Parietal lobe (tissue), 1 donor: Measurements from ENCODE around the gene C1QL4. TPM values are rescaled to one million over a fixed set of nuclear protein-coding genes. Genes with fewer than 3 reads are reported as not detected.

ENCODE experiments used
- total RNA-seq: library from RNA; depleted of rRNA; stranded (reverse); fragments of >200 nt; gene quantifications from one replicate; pipeline ENCODE4 v1.2.3, GENCODE V29; 2014

Gene C1QL4
- not detected for total RNA-seq

DNA sequence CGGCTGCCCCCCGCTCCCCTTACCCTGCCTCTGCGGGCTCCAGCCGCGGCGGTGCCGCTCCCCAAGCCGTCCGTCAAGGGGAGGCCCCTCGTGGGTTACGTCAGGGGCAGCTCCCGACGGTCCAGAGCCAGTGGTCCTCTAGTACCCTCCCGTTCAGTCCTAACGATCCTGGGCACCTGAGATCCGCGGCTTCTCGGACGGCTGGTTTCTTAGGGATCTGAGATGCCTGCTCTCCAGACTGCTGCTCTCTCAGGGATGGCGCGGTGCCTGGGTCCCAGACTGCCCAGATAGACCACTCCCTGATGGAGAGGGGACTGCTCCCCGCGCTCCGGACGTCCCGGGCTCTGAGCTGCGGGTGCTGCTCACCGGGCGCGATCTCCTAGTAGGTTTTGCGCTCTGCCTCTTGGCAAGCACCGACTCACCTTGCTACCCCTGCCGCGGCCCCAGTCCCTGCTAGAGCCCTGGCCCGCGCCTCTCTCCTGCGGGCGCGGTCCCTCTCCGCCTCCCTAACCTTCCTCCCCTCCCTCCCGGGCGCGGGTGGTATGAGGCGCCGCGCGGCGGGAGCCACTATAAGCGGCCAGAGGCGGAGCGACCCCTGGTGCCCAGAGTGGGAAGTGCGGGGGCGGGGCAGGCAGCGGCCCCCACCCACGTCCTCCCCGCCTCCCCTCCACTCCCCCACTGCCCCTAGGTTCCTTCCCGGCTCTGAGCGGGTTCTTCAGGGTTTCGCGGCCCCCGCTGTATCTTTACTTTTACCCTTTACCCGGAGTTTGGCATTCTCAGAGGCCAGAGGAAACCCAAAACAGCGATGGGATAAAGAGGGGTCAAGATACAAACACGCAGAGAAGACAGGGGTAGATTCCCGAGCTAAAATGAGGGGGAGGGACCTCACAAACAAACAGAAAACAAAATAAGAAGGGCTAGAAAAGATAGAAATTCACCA lies at the start of gene C1QL4:
Gene C1QL4, minus strand, starts transcription at position 544 of the 940 bp plus-strand sequence. CDS start 711 bp downstream, outside the sequence.

GRCh38 chr12:49367381-49368239 lies 30.6 kb upstream of the C1QL4 start, which contains the start of gene SPATS2:
Gene SPATS2 (plus strand): TSS chr12:49367462. CDS start chr12:49461013, 93,551 bp downstream.

DNA sequence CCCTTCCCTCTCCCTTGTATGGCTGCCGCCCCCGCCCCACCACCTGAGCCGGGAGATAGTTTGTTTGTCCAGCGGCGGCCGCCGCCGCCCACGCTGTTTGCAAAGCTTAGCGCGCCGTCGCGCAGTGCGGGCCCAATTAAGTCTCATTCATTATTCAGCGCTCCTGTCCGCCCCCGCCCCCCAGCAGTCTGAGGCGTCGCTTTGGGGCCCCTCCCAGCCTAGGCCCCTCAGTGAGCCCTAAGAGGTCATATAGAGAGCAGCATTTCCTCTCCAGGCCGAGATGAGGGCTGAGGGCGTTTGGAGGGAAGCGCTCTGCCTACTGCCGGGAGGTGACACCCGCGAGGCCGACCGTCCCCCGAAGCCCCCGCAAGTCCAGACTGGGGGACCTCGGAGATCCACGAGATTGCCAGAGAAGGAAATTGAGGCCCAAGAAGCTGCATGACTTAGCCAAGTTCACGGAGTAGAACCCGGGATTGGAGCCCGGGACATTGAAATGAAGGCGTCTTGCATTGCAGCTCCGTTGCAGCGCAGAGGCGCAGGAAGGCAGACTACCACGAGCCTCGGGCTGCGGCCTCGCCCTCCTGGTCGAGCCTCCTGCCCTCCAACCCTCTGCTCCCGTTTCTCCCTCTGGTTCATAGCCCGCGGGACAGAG lies 9.8 kb upstream of the C1QL4 start, which contains the start of gene DNAJC22:
Gene DNAJC22, plus strand, starts transcription at position 230 of the 652 bp plus-strand sequence. CDS start 1,985 bp downstream, outside the sequence.

GRCh38 chr12:49322708-49323523 lies 14.1 kb downstream of the C1QL4 start, which contains the start of gene TROAP:
Gene TROAP (plus strand): TSS chr12:49323255. CDS start chr12:49323609, 354 bp downstream.

GRCh38 chr12:49295082-49295936 lies 41.7 kb downstream of the C1QL4 start, which contains the start of gene PRPH:
Gene PRPH (plus strand): TSS chr12:49295147. CDS start chr12:49295201, 54 bp downstream.

Other genes with a start within 250 kb of the C1QL4 start
- 0.31 TPM for gene DHH, start 242.4 kb downstream of the C1QL4 start, total RNA-seq
- gene LMBR1L, start 226.3 kb downstream of the C1QL4 start, total RNA-seq = 154 TPM
- gene TUBA1B, start 205.8 kb downstream of the C1QL4 start, total RNA-seq = 1,288 TPM
- 9,192 TPM for gene TUBA1A, start 148.1 kb downstream of the C1QL4 start, total RNA-seq
- 35.7 TPM for gene TUBA1C, start 72.1 kb downstream of the C1QL4 start, total RNA-seq
- gene PRPH, start 42.0 kb downstream of the C1QL4 start, total RNA-seq = 2.2 TPM
- 2.8 TPM for gene TROAP, start 13.9 kb downstream of the C1QL4 start, total RNA-seq
- not detected for gene DNAJC22, start 9.7 kb upstream of the C1QL4 start, total RNA-seq
- 59.2 TPM for gene SPATS2, start 30.3 kb upstream of the C1QL4 start, total RNA-seq
- gene KCNH3, start 201.8 kb upstream of the C1QL4 start, total RNA-seq = 10.3 TPM
- 35.7 TPM for gene MCRS1, start 231.0 kb upstream of the C1QL4 start, total RNA-seq